HepG2 (cell line): ENCODE results near the gene SNAPIN. TPM values are rescaled to one million over a fixed set of nuclear protein-coding genes. Genes with fewer than 3 reads are reported as not detected.

ENCODE experiments used
- ATAC-seq: fragments of 200-7000 bp; cut with Tn5 transposase; 3 replicates; pipeline ENCODE4 v1.9.1; 2020; ENCODE audit warnings: mild to moderate bottlenecking, moderate library complexity
- BruUV-seq: library from RNA; stranded (reverse); fragments of 400-500 nt; replicated peaks from 2 replicates; lab custom pipeline; 2021; lab: Mats Ljungman, UMichigan
- CTCF ChIA-PET: fragments of 300-600 bp; formaldehyde crosslinking; extraction: SDS; loops from one replicate; lab custom pipeline; 2021; ENCODE audit warnings: low total read pairs, inconsistent platforms, low intra/inter-chr PET ratio; lab: Yijun Ruan, JAX
- POLR2A ChIA-PET: fragments of 350-600 bp; sonication (Branson Sonifier 250); formaldehyde crosslinking; loops from one replicate; lab custom pipeline; 2020; ENCODE audit warnings: antibody characterized with exemption, inconsistent platforms; lab: Yijun Ruan, JAX
- DNase-seq: peaks from one replicate; pipeline ENCODE4 v3.0.0-alpha.2; 2015; ENCODE audit warnings: low spot score
- FAIRE-seq: peaks from 3 replicates; lab custom pipeline; 2011; peaks lifted over from hg19 to GRCh38; lab: Jason Lieb, UNC
- H2AFZ ChIP-seq: one replicate; pipeline ENCODE4 v1.6.1; 2011; ENCODE audit warnings: low read length, inconsistent platforms
- H3K27ac ChIP-seq: fragments of 300-600 bp; 3 replicates; pipeline ENCODE4 v1.8.0; 2011; ENCODE audit warnings: mixed run types, mild to moderate bottlenecking, mixed read lengths, low read length, inconsistent platforms; ENCODE audit not compliant: insufficient read depth; ENCODE audit errors: extremely low read length
- H3K27me3 ChIP-seq, 2 experiments: fragments of 200-600 bp in 1 of 2; 2 replicates in 1 of 2; 3 replicates in 1 of 2; pipeline versions ENCODE4 v1.6.0 to v1.8.0; 2011; ENCODE audit warnings: low read length in 2 of 2, mild to moderate bottlenecking in 2 of 2, moderate library complexity in 2 of 2, inconsistent platforms in 1 of 2; ENCODE audit not compliant: insufficient read depth in 2 of 2, control insufficient read depth in 1 of 2
- H3K36me3 ChIP-seq, 2 experiments: fragments of 200-600 bp in 1 of 2; replicated peaks in 1 of 2; 2 replicates in 1 of 2; 3 replicates in 1 of 2; pipeline versions ENCODE4 v1.5.1 to v1.8.0; 2011; ENCODE audit warnings: low read length in 2 of 2, inconsistent platforms in 1 of 2; ENCODE audit not compliant: insufficient read depth in 2 of 2, control insufficient read depth in 1 of 2
- H3K4me1 ChIP-seq: 2 replicates; pipeline ENCODE4 v1.5.1; 2012; ENCODE audit warnings: low read length, inconsistent platforms; ENCODE audit not compliant: insufficient read depth
- H3K4me2 ChIP-seq: 2 replicates; pipeline ENCODE4 v1.6.0; 2011; ENCODE audit warnings: low read depth, low read length, inconsistent platforms
- H3K4me3 ChIP-seq, 3 experiments: fragments of 200-600 bp in 1 of 3; sonication (generic), shearing (Covaris generic) in 1 of 3; replicated peaks in 1 of 3; 2 replicates each; pipeline ENCODE4 v1.5.1; 2011 to 2016; ENCODE audit warnings: low read length in 3 of 3, inconsistent platforms in 2 of 3, low read depth in 2 of 3, mild to moderate bottlenecking in 2 of 3, control low read depth in 1 of 3, mixed read lengths in 1 of 3; ENCODE audit not compliant: insufficient read depth in 1 of 3
- H3K79me2 ChIP-seq: one replicate; pipeline ENCODE4 v1.6.1; 2011; ENCODE audit warnings: low read length, inconsistent platforms; ENCODE audit not compliant: insufficient read depth
- H3K9ac ChIP-seq: 2 replicates; pipeline ENCODE4 v1.6.0; 2011; ENCODE audit warnings: mild to moderate bottlenecking, low read depth, low read length, inconsistent platforms; ENCODE audit not compliant: insufficient read depth
- H3K9me3 ChIP-seq: 2 replicates; pipeline ENCODE4 v1.5.1; 2012; ENCODE audit warnings: mild to moderate bottlenecking, low read length
- H4K20me1 ChIP-seq: 2 replicates; pipeline ENCODE4 v1.6.0; 2011; ENCODE audit warnings: inconsistent platforms, mild to moderate bottlenecking, low read length, moderate library complexity; ENCODE audit not compliant: insufficient read depth
- AKAP8 ChIP-seq: sonication (generic); formaldehyde crosslinking; IDR thresholded peaks from 2 replicates; pipeline ENCODE4 v1.5.1; 2020; ENCODE audit warnings: mild to moderate bottlenecking, missing genetic modification reagents
- ARNT2 ChIP-seq: sonication (generic); formaldehyde crosslinking; IDR thresholded peaks from 2 replicates; pipeline ENCODE4 v1.8.0; 2022; ENCODE audit warnings: mild to moderate bottlenecking, low read depth, missing genetic modification reagents, moderate library complexity
- MED8 ChIP-seq: sonication (generic); formaldehyde crosslinking; IDR thresholded peaks from 2 replicates; pipeline ENCODE4 v1.8.1; 2023; ENCODE audit warnings: mild to moderate bottlenecking, missing genetic modification reagents; ENCODE audit not compliant: insufficient replicate concordance
- MYPOP ChIP-seq: sonication (generic); formaldehyde crosslinking; IDR thresholded peaks from 2 replicates; pipeline ENCODE4 v1.8.1; 2023; ENCODE audit warnings: mild to moderate bottlenecking, moderate library complexity, missing genetic modification reagents
- NFE2L1 ChIP-seq: sonication (generic); formaldehyde crosslinking; IDR thresholded peaks from 2 replicates; pipeline ENCODE4 v1.4.0; 2020; ENCODE audit warnings: missing genetic modification reagents, mild to moderate bottlenecking, borderline replicate concordance
- POLR2A ChIP-seq, 2 experiments: IDR thresholded peaks; 2 replicates each; pipeline ENCODE4 v1.6.1; 2011; ENCODE audit warnings: low read depth in 2 of 2, low read length in 2 of 2, mild to moderate bottlenecking in 1 of 2, moderate library complexity in 1 of 2; ENCODE audit not compliant: insufficient read depth in 1 of 2
- RBAK ChIP-seq: sonication (generic); formaldehyde crosslinking; IDR thresholded peaks from 2 replicates; pipeline ENCODE4 v1.5.1; 2020; ENCODE audit warnings: mild to moderate bottlenecking, missing genetic modification reagents
- SCMH1 ChIP-seq: sonication (generic); formaldehyde crosslinking; IDR thresholded peaks from 2 replicates; pipeline ENCODE4 v1.9.0; 2021; ENCODE audit warnings: missing genetic modification reagents, mild to moderate bottlenecking, borderline replicate concordance
- SIX4 ChIP-seq: sonication (generic); formaldehyde crosslinking; IDR thresholded peaks from 2 replicates; pipeline ENCODE4 v1.4.0; 2020; ENCODE audit warnings: missing genetic modification reagents
- SRF ChIP-seq: IDR thresholded peaks from 2 replicates; pipeline ENCODE4 v1.6.1; 2011; ENCODE audit warnings: mild to moderate bottlenecking, low read depth, low read length, moderate library complexity
- SRSF9 ChIP-seq: fragments of 200-400 bp; formaldehyde crosslinking; IDR thresholded peaks from 2 replicates; pipeline ENCODE4 v1.6.1; 2018; ENCODE audit warnings: borderline replicate concordance, mild to moderate bottlenecking, low read depth, low read length; ENCODE audit not compliant: insufficient read depth, poor library complexity, severe bottlenecking
- TCF7 ChIP-seq: sonication (generic); IDR thresholded peaks from 2 replicates; pipeline ENCODE4 v1.6.1; 2016; ENCODE audit warnings: antibody characterized with exemption, low read depth
- ZNF331 ChIP-seq: sonication (generic); formaldehyde crosslinking; IDR thresholded peaks from 2 replicates; pipeline ENCODE4 v1.4.0; 2020; ENCODE audit warnings: missing genetic modification reagents
- ZNF616 ChIP-seq: sonication (generic); formaldehyde crosslinking; IDR thresholded peaks from 2 replicates; pipeline ENCODE4 v1.5.0; 2020; ENCODE audit warnings: low read depth, mild to moderate bottlenecking, missing genetic modification reagents
- ZNF724P ChIP-seq: sonication (generic); formaldehyde crosslinking; IDR thresholded peaks from 2 replicates; pipeline ENCODE4 v1.8.0; 2022; ENCODE audit warnings: missing genetic modification reagents, borderline replicate concordance
- ZNF883 ChIP-seq: sonication (generic); formaldehyde crosslinking; IDR thresholded peaks from 2 replicates; pipeline ENCODE4 v1.5.1; 2020; ENCODE audit warnings: mild to moderate bottlenecking, missing genetic modification reagents; ENCODE audit errors: not compliant biosample characterization
- WGBS: methylation state at CpG from one replicate; pipeline ENCODE4 v1.1.6; 2017; ENCODE audit warnings: low lambda C conversion rate; 5-methylcytosine and 5-hydroxymethylcytosine counted together
- in situ Hi-C: cut with HindIII; loops from 2 replicates; pipeline ENCODE4 v1.10.0; 2017; ENCODE audit warnings: low pct_unique_long_range_greater_than_20kb; ENCODE audit not compliant: extremely low pct_ligation_motif_present
- intact Hi-C: fragments of 100-400 bp; cut with micrococcal nuclease; formaldehyde crosslinking; loops from one replicate; pipeline ENCODE4 v1.10.0; 2022; ENCODE audit not compliant: unreplicated experiment
- polyA plus RNA-seq, 8 experiments: library from polyadenylated mRNA; depleted of rRNA in 3 of 8; stranded (reverse) in 7 of 8; unstranded in 1 of 8; fragments of >200 nt; fragmentation: Illumina TruSeq in 4 of 8; extraction: Trizol in 4 of 8; gene quantifications; 2 replicates each; pipeline versions ENCODE4 v1.2.1 to v1.2.3, GENCODE V29; 2011 to 2016; ENCODE audit warnings: low read depth in 4 of 8, missing spikeins in 1 of 8, mixed read lengths in 1 of 8; ENCODE audit not compliant: insufficient read depth in 1 of 8
- total RNA-seq, 5 experiments: library from RNA; depleted of rRNA; stranded (reverse); fragments of >200 nt; fragmentation: Illumina TruSeq; extraction: Trizol; gene quantifications; 2 replicates each; pipeline ENCODE4 v1.2.3, GENCODE V29; 2016; ENCODE audit warnings: low read depth in 1 of 5
- TF ChIP-seq, protein P1 (sequence below): sonication (generic); formaldehyde crosslinking; IDR thresholded peaks from 2 replicates; pipeline ENCODE4 v1.5.1; 2020; ENCODE audit warnings: missing genetic modification reagents, mild to moderate bottlenecking, borderline replicate concordance
- TF ChIP-seq, protein P2 (sequence below): sonication (generic); formaldehyde crosslinking; IDR thresholded peaks from 2 replicates; pipeline ENCODE4 v1.4.0; 2020; ENCODE audit warnings: missing genetic modification reagents, borderline replicate concordance
- TF ChIP-seq, protein P3 (sequence below): sonication (generic); formaldehyde crosslinking; IDR thresholded peaks from 2 replicates; pipeline ENCODE4 v1.8.0; 2022; ENCODE audit warnings: low read depth, missing genetic modification reagents

SNAPIN gene
- total and polyA plus RNA-seq, 2 of the 13 experiments (the other 11 are each of a cell fraction or from before 2014, with no cell fraction given): 23.9 to 25.7 TPM

GRCh38 chr1:153614906-153615305, 43.6 kb upstream of the SNAPIN start:
- Histone ChIP-seq H3K79me2 (peaks cover 6% of the 10 kb centered on the region), H3K27ac (no peak overlapping the region), H2AFZ (no peak overlapping the region), H3K4me2 (no peak overlapping the region), H4K20me1 (no peaks in the 10 kb centered on the region), H3K4me3 (no peak overlapping the region), H3K9me3 (no peaks in the 10 kb centered on the region), H3K36me3 (peaks cover 0 to 1% of the 10 kb centered on the region in 2 experiments; a peak in 1 of 5 replicates), H3K4me1 (peaks cover 70% of the 10 kb centered on the region), H3K27me3 (no peaks in the 10 kb centered on the region), H3K9ac (no peak overlapping the region)
- ChIA-PET CTCF (no interaction called here), POLR2A (interaction anchor here (5.4 to 12.2 kb wide), 2 partner anchors 10 to 20 kb away, joined by 63 to 390 read pairs; partner anchors contain the start of genes CHTOP, S100A1 and S100A13)
- in situ Hi-C loops (no loop called here), intact Hi-C loops (no loop called here)
- no peak for DNase-seq
- BruUV-seq: no TSS peak
- 89% methylated on average over 3 of the region's 7 CpGs for WGBS
- ATAC-seq: no peak
- no peak for FAIRE-seq
- TF ChIP-seq SCMH1 (CRISPR knock-in tag): no peak
- TF ChIP-seq SRF: no peak
- no peak for TF ChIP-seq TCF7
- no peak for TF ChIP-seq AKAP8 (CRISPR knock-in tag)
- TF ChIP-seq RBAK: no peak
- TF ChIP-seq POLR2A (IDR thresholded peaks at IDR 0.05; ENCODE audit: insufficient read depth in 1 of 2, low read depth in 2 of 2, low read length in 2 of 2): no peak
- no peak for TF ChIP-seq MYPOP
- no peak for TF ChIP-seq NFE2L1 (CRISPR knock-in tag)
- TF ChIP-seq ZNF616 (CRISPR knock-in tag): no peak
- no peak for TF ChIP-seq SRSF9
- TF ChIP-seq, protein P1, sequence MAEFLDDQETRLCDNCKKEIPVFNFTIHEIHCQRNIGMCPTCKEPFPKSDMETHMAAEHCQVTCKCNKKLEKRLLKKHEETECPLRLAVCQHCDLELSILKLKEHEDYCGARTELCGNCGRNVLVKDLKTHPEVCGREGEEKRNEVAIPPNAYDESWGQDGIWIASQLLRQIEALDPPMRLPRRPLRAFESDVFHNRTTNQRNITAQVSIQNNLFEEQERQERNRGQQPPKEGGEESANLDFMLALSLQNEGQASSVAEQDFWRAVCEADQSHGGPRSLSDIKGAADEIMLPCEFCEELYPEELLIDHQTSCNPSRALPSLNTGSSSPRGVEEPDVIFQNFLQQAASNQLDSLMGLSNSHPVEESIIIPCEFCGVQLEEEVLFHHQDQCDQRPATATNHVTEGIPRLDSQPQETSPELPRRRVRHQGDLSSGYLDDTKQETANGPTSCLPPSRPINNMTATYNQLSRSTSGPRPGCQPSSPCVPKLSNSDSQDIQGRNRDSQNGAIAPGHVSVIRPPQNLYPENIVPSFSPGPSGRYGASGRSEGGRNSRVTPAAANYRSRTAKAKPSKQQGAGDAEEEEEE (CRISPR knock-in tag): no peak
- TF ChIP-seq, protein P2, sequence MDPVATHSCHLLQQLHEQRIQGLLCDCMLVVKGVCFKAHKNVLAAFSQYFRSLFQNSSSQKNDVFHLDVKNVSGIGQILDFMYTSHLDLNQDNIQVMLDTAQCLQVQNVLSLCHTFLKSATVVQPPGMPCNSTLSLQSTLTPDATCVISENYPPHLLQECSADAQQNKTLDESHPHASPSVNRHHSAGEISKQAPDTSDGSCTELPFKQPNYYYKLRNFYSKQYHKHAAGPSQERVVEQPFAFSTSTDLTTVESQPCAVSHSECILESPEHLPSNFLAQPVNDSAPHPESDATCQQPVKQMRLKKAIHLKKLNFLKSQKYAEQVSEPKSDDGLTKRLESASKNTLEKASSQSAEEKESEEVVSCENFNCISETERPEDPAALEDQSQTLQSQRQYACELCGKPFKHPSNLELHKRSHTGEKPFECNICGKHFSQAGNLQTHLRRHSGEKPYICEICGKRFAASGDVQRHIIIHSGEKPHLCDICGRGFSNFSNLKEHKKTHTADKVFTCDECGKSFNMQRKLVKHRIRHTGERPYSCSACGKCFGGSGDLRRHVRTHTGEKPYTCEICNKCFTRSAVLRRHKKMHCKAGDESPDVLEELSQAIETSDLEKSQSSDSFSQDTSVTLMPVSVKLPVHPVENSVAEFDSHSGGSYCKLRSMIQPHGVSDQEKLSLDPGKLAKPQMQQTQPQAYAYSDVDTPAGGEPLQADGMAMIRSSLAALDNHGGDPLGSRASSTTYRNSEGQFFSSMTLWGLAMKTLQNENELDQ: no peak
- TF ChIP-seq ARNT2 (CRISPR knock-in tag): no peak
- TF ChIP-seq ZNF331: no peak
- TF ChIP-seq SIX4 (CRISPR knock-in tag): no peak
- no peak for TF ChIP-seq ZNF883 (CRISPR knock-in tag)
- no peak for TF ChIP-seq MED8
- TF ChIP-seq ZNF724P: no peak
- TF ChIP-seq, protein P3, sequence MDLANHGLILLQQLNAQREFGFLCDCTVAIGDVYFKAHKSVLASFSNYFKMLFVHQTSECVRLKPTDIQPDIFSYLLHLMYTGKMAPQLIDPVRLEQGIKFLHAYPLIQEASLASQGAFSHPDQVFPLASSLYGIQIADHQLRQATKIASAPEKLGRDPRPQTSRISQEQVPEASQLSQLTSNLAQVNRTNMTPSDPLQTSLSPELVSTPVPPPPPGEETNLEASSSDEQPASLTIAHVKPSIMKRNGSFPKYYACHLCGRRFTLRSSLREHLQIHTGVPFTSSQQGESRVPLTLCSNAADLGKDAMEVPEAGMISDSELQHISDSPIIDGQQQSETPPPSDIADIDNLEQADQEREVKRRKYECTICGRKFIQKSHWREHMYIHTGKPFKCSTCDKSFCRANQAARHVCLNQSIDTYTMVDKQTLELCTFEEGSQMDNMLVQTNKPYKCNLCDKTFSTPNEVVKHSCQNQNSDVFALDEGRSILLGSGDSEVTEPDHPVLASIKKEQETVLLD: no peak
